ENCODE results near the gene CSF3R.

Gene CSF3R

GRCh38 chr1:36417931-36418330 lies 64.8 kb downstream of the CSF3R start:
- no peak for DNase-seq (ENCODE audit: low spot score)

All from kidney capillary endothelial cell (primary cell).